H1 (cell line): ENCODE measurements around the gene NECAP2. TPM values are rescaled to one million over a fixed set of nuclear protein-coding genes. Genes with fewer than 3 reads are reported as not detected.
"Not testable (repeated sequence)": the region's sequence is repeated elsewhere in the genome, so short reads cannot be mapped to it uniquely, and the experiment has no call there.

ENCODE experiments used
- CTCF ChIA-PET: fragments of 300-600 bp; sonication (Branson Sonifier 250); formaldehyde crosslinking; loops from one replicate; lab custom pipeline; 2021; ENCODE audit not compliant: partially characterized antibody; lab: Charles Lee
- POLR2A ChIA-PET: fragments of 300-600 bp; sonication (Branson Sonifier 250); formaldehyde crosslinking; loops from one replicate; lab custom pipeline; 2021; ENCODE audit warnings: inconsistent platforms; ENCODE audit not compliant: partially characterized antibody; lab: Charles Lee
- DNase-seq, 2 experiments: peaks; one replicate each; pipeline versions ENCODE4 v3.0.0 to v3.0.0-alpha.2; 2010 to 2022; ENCODE audit warnings: low spot score in 2 of 2, low read depth in 1 of 2, mixed read lengths in 1 of 2
- FAIRE-seq: peaks from 2 replicates; lab custom pipeline; 2011; peaks lifted over from hg19 to GRCh38; lab: Jason Lieb, UNC
- H2AFZ ChIP-seq: 2 replicates; pipeline ENCODE4 v1.8.1; 2012; ENCODE audit warnings: low read length, inconsistent platforms
- H2AK5ac ChIP-seq: 2 replicates; pipeline ENCODE4 v1.6.1; 2013; ENCODE audit warnings: low read depth, low read length
- H2BK120ac ChIP-seq: replicated peaks from 2 replicates; pipeline ENCODE3; 2013; ENCODE audit warnings: low read depth, low read length, inconsistent platforms
- H2BK12ac ChIP-seq: 2 replicates; pipeline ENCODE4 v1.6.1; 2013; ENCODE audit warnings: low read depth, low read length
- H2BK15ac ChIP-seq: 2 replicates; pipeline ENCODE4 v1.6.1; 2013; ENCODE audit warnings: low read length
- H2BK20ac ChIP-seq: 2 replicates; pipeline ENCODE4 v1.6.1; 2013; ENCODE audit warnings: low read length
- H2BK5ac ChIP-seq: 2 replicates; pipeline ENCODE4 v1.6.1; 2013; ENCODE audit warnings: low read depth, low read length
- H3K14ac ChIP-seq: 2 replicates; pipeline ENCODE4 v1.6.1; 2013; ENCODE audit warnings: inconsistent platforms; ENCODE audit not compliant: insufficient read length
- H3K18ac ChIP-seq: 2 replicates; pipeline ENCODE4 v1.6.1; 2013; ENCODE audit warnings: low read length; ENCODE audit errors: extremely low read depth
- H3K23ac ChIP-seq: 2 replicates; pipeline ENCODE4 v1.6.1; 2013; ENCODE audit warnings: inconsistent platforms; ENCODE audit not compliant: insufficient read length
- H3K23me2 ChIP-seq: 2 replicates; pipeline ENCODE4 v1.6.1; 2013; ENCODE audit warnings: low read depth, low read length
- H3K27ac ChIP-seq: 2 replicates; pipeline ENCODE4 v1.6.1; 2011; ENCODE audit warnings: low read depth, low read length, inconsistent platforms
- H3K27me3 ChIP-seq, 4 experiments: replicated peaks in 1 of 4; 1 replicate in 1 of 4; 2 replicates in 3 of 4; pipeline versions ENCODE4 v1.6.1 to v1.8.1; 2011 to 2013; ENCODE audit warnings: low read length in 3 of 4, mild to moderate bottlenecking in 3 of 4, inconsistent platforms in 2 of 4, mixed read lengths in 2 of 4, moderate library complexity in 1 of 4; ENCODE audit not compliant: control insufficient read depth in 3 of 4, insufficient read depth in 3 of 4; ENCODE audit errors: extremely low read depth in 1 of 4
- H3K36me3 ChIP-seq, 4 experiments: 2 replicates each; pipeline versions ENCODE4 v1.6.1 to v1.8.1; 2011 to 2013; ENCODE audit warnings: mild to moderate bottlenecking in 4 of 4, low read length in 3 of 4, moderate library complexity in 2 of 4, control low read depth in 1 of 4, inconsistent platforms in 1 of 4; ENCODE audit not compliant: insufficient read depth in 4 of 4, control insufficient read depth in 2 of 4
- H3K4ac ChIP-seq: replicated peaks from 2 replicates; pipeline ENCODE3; 2013; ENCODE audit warnings: low read length, low read depth, mixed read lengths, inconsistent platforms; ENCODE audit not compliant: insufficient read length
- H3K4me1 ChIP-seq, 4 experiments: replicated peaks in 1 of 4; 1 replicate in 1 of 4; 2 replicates in 3 of 4; pipeline versions ENCODE4 v1.6.1 to v1.8.1; 2011 to 2013; ENCODE audit warnings: low read length in 3 of 4, inconsistent platforms in 2 of 4, mixed read lengths in 1 of 4; ENCODE audit not compliant: insufficient read depth in 4 of 4, control insufficient read depth in 3 of 4
- H3K4me2 ChIP-seq, 2 experiments: 2 replicates each; pipeline versions ENCODE4 v1.6.1 to v1.8.1; 2011 to 2013; ENCODE audit warnings: low read depth in 2 of 2, low read length in 2 of 2, control low read depth in 1 of 2, inconsistent platforms in 1 of 2, mild to moderate bottlenecking in 1 of 2; ENCODE audit not compliant: insufficient read depth in 1 of 2
- H3K4me3 ChIP-seq, 4 experiments: fragments of 200-600, 300-600 bp in 1 of 4; sonication (generic), shearing (Covaris generic), sonication (Bioruptor Twin) in 1 of 4; 2 replicates each; pipeline versions ENCODE4 v1.5.1 to v1.8.1; 2011 to 2016; ENCODE audit warnings: low read length in 4 of 4, low read depth in 3 of 4, control low read depth in 2 of 4, inconsistent platforms in 2 of 4, mild to moderate bottlenecking in 2 of 4, mixed read lengths in 1 of 4, moderate library complexity in 1 of 4; ENCODE audit not compliant: insufficient read depth in 2 of 4; ENCODE audit errors: extremely low read depth in 1 of 4
- H3K56ac ChIP-seq: replicated peaks from 2 replicates; pipeline ENCODE3; 2013; ENCODE audit warnings: low read depth, mild to moderate bottlenecking, mixed read lengths, low read length, inconsistent platforms; ENCODE audit not compliant: insufficient read length
- H3K79me1 ChIP-seq: 2 replicates; pipeline ENCODE4 v1.6.1; 2013; ENCODE audit warnings: low read depth, low read length, control low read depth
- H3K79me2 ChIP-seq, 2 experiments: 2 replicates each; pipeline versions ENCODE4 v1.6.1 to v1.8.1; 2012 to 2013; ENCODE audit warnings: low read length in 2 of 2, mild to moderate bottlenecking in 2 of 2, inconsistent platforms in 1 of 2; ENCODE audit not compliant: insufficient read depth in 2 of 2, control insufficient read depth in 1 of 2
- H3K9ac ChIP-seq, 4 experiments: replicated peaks in 1 of 4; 1 replicate in 1 of 4; 2 replicates in 3 of 4; pipeline versions ENCODE4 v1.6.1 to v1.8.1; 2011 to 2013; ENCODE audit warnings: low read depth in 3 of 4, low read length in 3 of 4, control low read depth in 2 of 4, mild to moderate bottlenecking in 2 of 4, moderate library complexity in 2 of 4, inconsistent platforms in 1 of 4; ENCODE audit errors: extremely low read depth in 1 of 4
- H3K9me3 ChIP-seq, 2 experiments: 2 replicates each; pipeline versions ENCODE4 v1.6.1 to v1.8.1; 2012 to 2013; ENCODE audit warnings: mild to moderate bottlenecking in 2 of 2, moderate library complexity in 2 of 2, control low read depth in 1 of 2, inconsistent platforms in 1 of 2, low read depth in 1 of 2, low read length in 1 of 2, mixed read lengths in 1 of 2; ENCODE audit not compliant: insufficient read depth in 2 of 2
- H4K20me1 ChIP-seq, 2 experiments: replicated peaks in 1 of 2; 2 replicates each; pipeline versions ENCODE3 to v1.8.1; 2011 to 2013; ENCODE audit warnings: inconsistent platforms in 2 of 2, low read length in 2 of 2, mild to moderate bottlenecking in 1 of 2; ENCODE audit not compliant: insufficient read depth in 2 of 2, control insufficient read depth in 1 of 2
- H4K5ac ChIP-seq: 2 replicates; pipeline ENCODE4 v1.6.1; 2013; ENCODE audit warnings: low read length, low read depth, mixed read lengths, inconsistent platforms; ENCODE audit not compliant: insufficient read length
- H4K8ac ChIP-seq: 2 replicates; pipeline ENCODE4 v1.8.0; 2013; ENCODE audit warnings: mild to moderate bottlenecking, moderate library complexity, low read length, inconsistent platforms; ENCODE audit not compliant: insufficient read depth; ENCODE audit errors: extremely low read depth
- H4K91ac ChIP-seq: replicated peaks from 2 replicates; pipeline ENCODE3; 2013; ENCODE audit warnings: low read length, mixed read lengths, inconsistent platforms; ENCODE audit not compliant: insufficient read length
- CTCF ChIP-seq, 3 experiments: IDR thresholded peaks; 1 replicate in 2 of 3; 2 replicates in 1 of 3; pipeline versions ENCODE4 v1.5.1 to v1.6.1; 2011; ENCODE audit warnings: low read length in 3 of 3, mild to moderate bottlenecking in 3 of 3, inconsistent platforms in 2 of 3, low read depth in 1 of 3, moderate library complexity in 1 of 3; ENCODE audit not compliant: insufficient read depth in 1 of 3; ENCODE audit errors: control extremely low read depth in 1 of 3
- RAD21 ChIP-seq, 2 experiments: IDR thresholded peaks in 1 of 2; conservative IDR thresholded peaks in 1 of 2; 2 replicates each; pipeline ENCODE4 v1.6.1; 2011; ENCODE audit warnings: low read depth in 2 of 2, low read length in 2 of 2, improper control_type of control experiment in 1 of 2, inconsistent platforms in 1 of 2, mild to moderate bottlenecking in 1 of 2, moderate library complexity in 1 of 2
- WGBS, 2 experiments: shearing (Covaris generic) in 1 of 2; methylation state at CpG; one replicate each; pipeline versions ENCODE4 v1.1.6 to v1.1.7; 2013 to 2015; ENCODE audit warnings: low lambda C conversion rate in 2 of 2, mixed read lengths in 2 of 2, inconsistent platforms in 1 of 2, low coverage in 1 of 2, missing lambda C conversion rate in 1 of 2; ENCODE audit not compliant: insufficient replicate concordance in 2 of 2, insufficient coverage in 1 of 2, insufficient read length in 1 of 2; ENCODE audit errors: extremely low coverage in 1 of 2, missing lambda C conversion rate in 1 of 2; 5-methylcytosine and 5-hydroxymethylcytosine counted together
- polyA plus RNA-seq, 7 experiments: library from polyadenylated mRNA; depleted of rRNA in 3 of 7; stranded (reverse) in 5 of 7; unstranded in 2 of 7; fragments of >200 nt in 5 of 7; fragments of 200-250 nt in 2 of 7; gene quantifications; 1 replicate in 5 of 7; 2 replicates in 1 of 7; 4 replicates in 1 of 7; pipeline versions ENCODE4 v1.2.1 to v1.2.3, GENCODE V29; 2011 to 2013; ENCODE audit warnings: missing spikeins in 2 of 7, mixed read lengths in 2 of 7
- total RNA-seq: library from RNA; stranded (reverse); fragmentation: NEBNext Ultra II Directional; extraction: Animal tissue kit (Norgen Biotek cat#: 25700); gene quantifications from 2 replicates; pipeline ENCODE4 v1.2.1, GENCODE V29; 2021

NECAP2 gene
- total and polyA plus RNA-seq, 2 of the 8 experiments (the other 6 are each of a cell fraction or from before 2014, with no cell fraction given) = 24.4 to 29.7 TPM

DNA sequence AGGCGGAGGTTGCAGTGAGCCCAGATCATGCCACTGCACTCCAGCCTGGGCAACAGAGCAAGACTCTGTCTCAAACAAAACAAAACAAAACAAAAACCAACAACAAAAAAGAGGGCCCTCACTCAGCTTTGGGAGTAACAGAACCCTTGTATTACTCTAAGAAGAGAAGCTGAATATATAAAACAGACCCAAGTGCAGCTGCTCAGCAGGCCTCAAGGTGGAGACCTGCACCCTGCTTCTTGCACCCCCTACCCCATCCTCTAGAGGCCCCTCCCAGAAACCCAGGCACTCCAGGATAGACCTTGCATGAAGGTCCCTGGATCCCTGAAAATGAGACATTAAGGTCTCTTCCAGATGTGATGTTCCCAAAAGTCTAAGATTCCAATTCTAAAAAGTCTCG lies 34.4 kb downstream of the NECAP2 start:
- H3K27ac ChIP-seq, H3K4me2 ChIP-seq, H4K91ac ChIP-seq, H3K23ac ChIP-seq, H2BK120ac ChIP-seq, H4K5ac ChIP-seq, H2BK15ac ChIP-seq, H3K18ac ChIP-seq, H3K56ac ChIP-seq, H3K79me2 ChIP-seq, H3K4me1 ChIP-seq, H3K4ac ChIP-seq, H3K79me1 ChIP-seq, H3K14ac ChIP-seq, H3K23me2 ChIP-seq, H3K9me3 ChIP-seq, H2AFZ ChIP-seq, H3K4me3 ChIP-seq, H3K27me3 ChIP-seq, H4K20me1 ChIP-seq, DNase-seq, H2BK12ac ChIP-seq, H4K8ac ChIP-seq, FAIRE-seq, H2BK5ac ChIP-seq, H2AK5ac ChIP-seq, H3K9ac ChIP-seq, H2BK20ac ChIP-seq: not testable (repeated sequence)
- peaks cover 4 to 23% (median 9%) of the 10 kb centered on the region in 4 experiments; a peak in 6 of 8 replicates for H3K36me3 ChIP-seq
- WGBS, 2 experiments = 91% methylated on average over 2 of the region's 2 CpGs; no CpG with 5 or more reads in 1 of the 2 experiments
- TF ChIP-seq RAD21 (IDR thresholded peaks at IDR 0.05 in 1 of 2, conservative IDR thresholded peaks at IDR 0.05 in 1 of 2; ENCODE audit: low read depth in 2 of 2, low read length in 2 of 2) (peak; percentile 61 to 74), CTCF (IDR thresholded peaks at IDR 0.05; ENCODE audit: control extremely low read depth in 1 of 3, insufficient read depth in 1 of 3, low read depth in 1 of 3, low read length in 3 of 3) (peak; percentile 52 to 89 (median 61))
- POLR2A ChIA-PET = interaction anchor here (0.7 to 1.1 kb wide), 2 partner anchors 15 to 22 kb away, joined by 3 to 5 read pairs; no protein-coding TSS in a partner anchor
- CTCF ChIA-PET = interaction anchor here (0.7 to 2.4 kb wide), 12 partner anchors 8 to 150 kb away, joined by 3 to 17 read pairs (median 5); no protein-coding TSS in a partner anchor
